Forelimb muscle (tissue), 1 donor: ENCODE data around the gene IBA57. TPM values are rescaled to one million over a fixed set of nuclear protein-coding genes. Genes with fewer than 3 reads are reported as not detected.

Experiments used
- DNase-seq: peaks from one replicate; pipeline ENCODE4 v3.0.0-alpha.2; 2013; ENCODE audit warnings: low read depth
- polyA plus RNA-seq: library from polyadenylated mRNA; unstranded; fragments of 120-200 nt; gene quantifications from one replicate; pipeline ENCODE4 v1.2.1, GENCODE V29; 2013; ENCODE audit not compliant: insufficient read length

IBA57 gene
- polyA plus RNA-seq, 1 donor: 4.4 TPM

DNA sequence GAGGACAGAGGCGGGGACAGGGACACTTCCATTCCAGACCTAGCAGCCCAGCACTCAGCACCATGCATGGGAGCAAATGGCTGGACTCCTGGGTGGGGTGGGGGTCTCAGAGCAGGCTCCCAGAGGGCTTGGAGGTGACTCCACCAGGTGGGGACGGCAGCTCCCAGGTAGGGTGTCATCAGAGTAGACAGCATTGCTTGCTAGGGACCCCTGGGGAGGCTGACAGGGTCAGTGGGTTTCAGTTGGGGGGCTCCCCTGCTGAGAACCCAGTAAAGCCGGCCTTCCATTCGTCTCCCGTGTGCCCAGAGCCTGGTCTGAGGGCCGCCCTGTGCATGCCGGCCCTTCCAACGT, 20.6 kb upstream of the IBA57 start:
- DNase-seq: no peak

DNA sequence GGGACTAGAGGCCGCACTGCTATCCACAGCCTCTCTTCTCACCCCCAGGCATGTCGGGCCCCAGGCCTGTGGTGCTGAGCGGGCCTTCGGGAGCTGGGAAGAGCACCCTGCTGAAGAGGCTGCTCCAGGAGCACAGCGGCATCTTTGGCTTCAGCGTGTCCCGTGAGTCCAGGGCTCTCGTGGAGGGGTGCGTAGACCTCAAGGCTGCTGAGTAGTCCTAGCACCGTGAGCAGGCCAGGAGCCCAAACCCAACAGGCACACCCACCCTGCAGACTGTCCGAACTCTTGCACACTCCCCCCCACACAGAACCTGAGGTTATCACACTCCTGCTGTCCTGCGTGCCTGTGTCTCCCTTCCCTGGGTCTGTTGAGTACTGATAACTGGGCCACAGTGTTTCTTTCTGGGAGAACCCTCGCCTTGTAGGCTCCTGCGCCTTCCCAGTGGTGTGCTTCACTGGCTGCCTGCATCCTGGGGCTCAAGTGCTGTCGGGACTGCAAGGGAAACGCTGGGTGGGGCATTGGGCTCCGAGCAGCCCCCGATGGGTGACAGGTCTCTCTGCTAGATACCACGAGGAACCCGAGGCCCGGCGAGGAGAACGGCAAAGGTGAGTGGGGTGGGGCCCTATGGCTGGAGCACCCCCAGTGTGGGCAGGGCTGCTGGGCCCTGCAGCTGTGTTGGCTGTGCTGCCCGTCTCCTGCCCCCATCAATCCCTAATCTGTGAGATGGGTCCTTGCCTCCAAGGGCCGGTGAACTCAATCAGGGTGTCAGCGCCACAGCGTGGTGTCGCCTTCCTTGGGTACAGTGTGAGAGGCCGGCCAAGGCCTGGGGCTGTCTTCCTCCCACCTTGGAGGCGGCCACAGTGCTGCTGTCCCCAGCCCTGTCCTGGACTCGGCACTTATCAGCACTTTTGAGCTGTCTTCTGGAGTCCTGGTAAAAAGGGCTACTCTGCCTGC, 19.9 kb upstream of the IBA57 start:
- DNase-seq: no peak

DNA sequence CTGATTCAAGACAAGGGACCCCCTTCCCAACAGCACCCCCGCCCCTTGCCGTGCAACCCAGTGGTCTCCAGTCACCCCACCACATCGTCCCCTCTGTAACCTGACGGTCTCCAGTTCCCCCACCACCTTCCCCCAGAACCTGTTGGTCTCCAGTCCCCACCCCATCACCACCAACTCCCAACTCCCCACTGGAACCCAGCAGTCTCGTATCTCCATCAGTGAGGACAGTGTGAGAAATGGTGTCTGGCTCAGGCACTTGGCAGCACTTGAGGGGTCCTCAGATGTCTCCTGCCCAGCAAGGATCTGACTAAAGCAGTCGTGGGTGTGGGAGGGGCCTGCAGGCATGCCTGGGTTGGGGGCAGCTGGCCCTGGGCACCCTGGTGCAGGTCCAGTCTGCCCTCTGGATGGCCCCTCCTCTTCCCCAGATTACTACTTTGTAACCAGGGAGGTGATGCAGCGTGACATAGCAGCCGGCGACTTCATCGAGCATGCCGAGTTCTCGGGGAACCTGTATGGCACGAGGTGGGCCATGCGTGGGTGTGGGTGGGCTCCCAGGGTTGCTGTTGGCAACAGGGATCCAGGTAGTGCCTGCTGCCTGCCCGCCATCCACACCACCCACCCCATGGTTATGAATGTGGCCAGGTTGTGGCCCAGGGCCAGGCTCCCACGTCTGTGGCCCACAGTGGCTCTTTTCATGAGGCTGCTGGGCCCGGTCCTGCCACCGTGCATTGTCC, 19.0 kb upstream of the IBA57 start:
- no peak for DNase-seq

DNA sequence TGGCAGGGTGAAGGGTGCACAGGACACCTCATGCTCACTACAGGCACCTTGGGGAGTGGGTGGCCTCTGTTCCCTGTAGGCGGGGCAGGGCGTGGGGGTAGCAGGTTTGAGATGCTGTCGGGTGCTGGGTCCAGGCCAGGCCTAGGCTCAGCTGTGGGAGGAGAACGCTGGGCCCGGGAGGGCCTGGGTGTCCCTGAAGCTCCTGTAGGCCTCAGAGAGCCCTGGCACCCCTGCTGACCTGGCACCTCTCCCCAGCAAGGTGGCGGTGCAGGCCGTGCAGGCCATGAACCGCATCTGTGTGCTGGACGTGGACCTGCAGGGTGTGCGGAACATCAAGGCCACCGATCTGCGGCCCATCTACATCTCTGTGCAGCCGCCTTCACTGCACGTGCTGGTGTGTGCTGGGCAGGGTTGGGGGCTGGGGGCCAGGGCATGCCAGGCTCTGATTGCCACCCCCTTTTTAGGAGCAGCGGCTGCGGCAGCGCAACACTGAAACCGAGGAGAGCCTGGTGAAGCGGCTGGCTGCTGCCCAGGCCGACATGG, 18.4 kb upstream of the IBA57 start:
- DNase-seq: no peak

DNA sequence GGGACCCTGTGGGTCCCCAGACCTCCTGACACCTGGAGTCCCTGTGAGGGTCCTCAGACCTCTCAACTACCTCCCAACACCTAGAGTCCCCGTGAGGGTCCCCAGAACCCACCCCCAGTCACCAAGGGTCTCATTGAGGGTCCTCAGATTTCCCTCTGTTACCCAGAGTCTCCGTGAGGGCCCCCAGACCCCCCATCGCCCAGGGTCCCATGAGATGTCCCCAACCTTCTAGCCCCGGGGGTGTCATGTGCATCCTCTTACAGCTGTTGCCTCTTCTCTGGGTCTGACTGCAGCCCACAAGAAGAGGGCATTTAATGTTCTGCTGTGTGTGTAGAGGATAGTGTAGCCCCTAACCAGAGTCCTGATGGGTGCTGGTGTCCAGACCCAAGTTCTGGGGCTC, 17.8 kb upstream of the IBA57 start:
- no peak for DNase-seq

DNA sequence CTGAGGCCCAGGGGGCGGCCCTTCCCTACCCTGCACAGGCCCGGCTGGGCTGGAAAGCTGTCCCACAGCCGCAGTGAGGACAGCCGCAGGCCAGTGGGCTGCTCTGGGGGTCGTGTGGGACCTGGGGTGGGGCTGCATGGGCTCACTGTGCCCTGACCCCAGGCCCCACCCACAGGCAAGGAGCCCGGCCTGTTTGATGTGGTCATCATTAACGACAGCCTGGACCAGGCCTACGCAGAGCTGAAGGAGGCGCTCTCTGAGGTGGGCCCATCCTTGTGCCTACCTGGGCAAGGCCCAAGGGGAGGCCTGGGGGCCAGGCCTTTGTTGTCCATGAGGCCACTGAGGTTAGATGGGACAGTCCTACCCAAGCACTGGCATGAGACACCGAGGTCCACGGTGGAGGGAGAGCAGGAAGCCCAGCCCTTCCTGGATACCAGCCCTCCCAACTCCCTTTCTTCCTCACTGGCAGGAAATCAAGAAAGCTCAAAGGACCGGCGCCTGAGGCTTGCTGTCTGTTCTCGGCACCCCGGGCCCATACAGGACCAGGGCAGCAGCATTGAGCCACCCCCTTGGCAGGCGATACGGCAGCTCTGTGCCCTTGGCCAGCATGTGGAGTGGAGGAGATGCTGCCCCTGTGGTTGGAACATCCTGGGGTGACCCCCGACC, 17.3 kb upstream of the IBA57 start:
- DNase-seq: no peak

DNA sequence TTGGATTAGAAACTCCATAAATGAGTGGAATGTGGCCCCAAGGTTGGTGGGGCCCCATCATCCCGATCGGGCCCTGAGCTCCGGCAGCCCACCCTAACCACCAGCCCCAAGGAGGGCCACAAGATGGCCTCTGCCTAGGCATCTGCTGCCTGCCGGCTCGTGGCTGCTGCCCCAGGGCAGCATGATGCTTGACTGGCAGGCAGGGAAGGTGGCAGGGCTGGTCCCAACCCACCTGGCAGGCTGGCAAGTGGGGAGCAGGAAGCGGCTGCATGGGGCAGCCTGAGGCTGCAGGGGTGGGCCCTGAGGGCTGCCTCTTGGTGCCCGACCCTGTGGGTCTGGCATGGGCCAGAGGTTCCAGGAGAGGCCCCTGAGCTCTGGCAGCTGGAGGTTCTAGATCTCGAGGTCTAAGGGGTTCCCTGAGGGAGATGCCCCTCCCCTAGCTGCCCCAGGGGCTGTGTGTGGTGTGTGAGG, 16.6 kb upstream of the IBA57 start:
- DNase-seq: no peak

DNA sequence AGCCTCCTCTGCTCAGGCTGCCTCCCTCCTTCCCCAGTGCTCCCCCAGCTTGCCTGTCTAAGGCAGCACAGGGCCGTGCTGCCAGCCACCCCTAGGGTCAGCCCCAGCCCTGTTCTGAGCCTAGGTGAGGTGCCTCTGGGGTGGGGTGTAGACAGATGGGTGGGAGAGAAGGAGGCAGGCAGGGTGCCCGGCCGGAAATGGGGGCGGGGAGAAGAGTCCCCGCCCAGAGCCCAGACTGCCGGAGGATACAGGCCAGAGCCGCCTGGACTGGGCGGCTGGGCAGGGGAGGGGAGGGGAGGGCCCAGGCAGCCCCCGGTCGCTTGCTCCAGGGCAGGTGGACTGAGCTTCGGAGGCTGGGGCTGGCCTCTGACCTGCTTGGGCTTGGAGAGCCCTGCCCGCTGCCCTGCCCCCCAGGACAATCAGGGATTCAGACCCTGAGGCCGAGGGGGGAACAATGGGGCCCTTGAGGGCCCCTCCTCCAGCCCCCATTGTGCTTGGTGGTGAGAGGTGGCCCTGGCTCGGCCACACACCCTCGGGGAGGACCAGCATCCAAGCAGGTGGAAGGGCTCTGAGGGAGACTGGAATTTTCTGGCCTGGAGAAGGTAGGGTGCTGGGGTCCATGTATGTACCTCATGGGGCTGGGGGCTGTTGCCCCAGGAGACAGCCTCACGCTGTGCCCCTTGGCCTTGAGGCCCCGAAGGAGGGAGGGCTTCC, 16.0 kb upstream of the IBA57 start, which contains the start of gene GJC2:
Gene GJC2, plus strand, starts transcription at position 525 of the 714 bp plus-strand sequence. CDS start 7,829 bp downstream, outside the sequence.
- DNase-seq: no peak

DNA sequence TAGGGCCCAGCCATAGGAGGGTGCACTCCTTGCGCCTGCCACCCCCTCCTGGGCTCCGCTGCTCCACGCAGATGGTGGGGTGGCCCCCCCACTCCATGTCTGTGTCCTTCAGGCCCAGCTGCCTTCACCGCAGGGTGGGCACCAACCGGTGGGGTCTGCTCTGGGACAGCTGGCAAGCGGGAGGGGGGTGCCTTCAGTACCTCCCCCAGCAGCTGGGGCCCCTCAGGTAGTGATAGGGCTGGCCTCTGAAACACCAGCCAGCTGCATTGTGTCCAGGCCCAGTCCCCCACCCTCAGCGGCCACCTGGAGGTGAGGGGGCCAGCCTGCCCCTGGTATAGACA, 15.5 kb upstream of the IBA57 start:
- no peak for DNase-seq

DNA sequence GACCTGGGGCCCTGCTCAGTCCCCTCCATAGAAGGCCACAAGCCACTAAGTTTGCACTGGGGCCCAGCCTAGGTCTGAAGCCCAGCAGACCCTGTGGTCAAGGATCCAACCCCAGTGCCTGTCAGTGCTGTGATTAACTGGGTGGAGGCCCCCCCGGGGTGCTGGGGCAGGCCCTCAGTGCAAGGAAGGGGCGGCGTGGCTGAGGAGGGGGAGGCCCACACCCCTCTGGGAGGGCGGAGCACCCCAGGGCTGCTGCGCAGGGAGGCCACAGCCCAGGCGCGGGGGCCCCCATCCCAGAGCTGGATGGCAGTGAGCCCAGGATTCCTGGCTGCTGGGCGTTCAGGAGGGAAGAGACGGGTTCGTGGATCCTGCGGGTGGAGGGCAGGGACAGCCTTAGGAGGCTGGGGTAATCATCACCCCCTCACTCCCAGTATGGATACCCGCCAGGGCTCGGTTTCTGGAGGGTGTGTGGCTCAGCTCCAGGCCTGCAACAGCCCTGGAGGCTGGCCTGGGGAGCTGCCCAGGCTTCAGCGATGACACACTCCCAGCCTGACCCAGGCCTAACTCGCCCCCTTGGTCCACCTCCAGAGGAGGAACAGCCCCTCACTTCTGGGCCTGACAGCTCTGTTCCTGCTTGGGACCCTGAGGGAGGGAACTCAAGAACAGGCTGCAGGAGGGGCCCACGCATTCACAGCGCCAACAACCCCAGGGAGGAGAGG, 15.0 kb upstream of the IBA57 start:
- DNase-seq: no peak

DNA sequence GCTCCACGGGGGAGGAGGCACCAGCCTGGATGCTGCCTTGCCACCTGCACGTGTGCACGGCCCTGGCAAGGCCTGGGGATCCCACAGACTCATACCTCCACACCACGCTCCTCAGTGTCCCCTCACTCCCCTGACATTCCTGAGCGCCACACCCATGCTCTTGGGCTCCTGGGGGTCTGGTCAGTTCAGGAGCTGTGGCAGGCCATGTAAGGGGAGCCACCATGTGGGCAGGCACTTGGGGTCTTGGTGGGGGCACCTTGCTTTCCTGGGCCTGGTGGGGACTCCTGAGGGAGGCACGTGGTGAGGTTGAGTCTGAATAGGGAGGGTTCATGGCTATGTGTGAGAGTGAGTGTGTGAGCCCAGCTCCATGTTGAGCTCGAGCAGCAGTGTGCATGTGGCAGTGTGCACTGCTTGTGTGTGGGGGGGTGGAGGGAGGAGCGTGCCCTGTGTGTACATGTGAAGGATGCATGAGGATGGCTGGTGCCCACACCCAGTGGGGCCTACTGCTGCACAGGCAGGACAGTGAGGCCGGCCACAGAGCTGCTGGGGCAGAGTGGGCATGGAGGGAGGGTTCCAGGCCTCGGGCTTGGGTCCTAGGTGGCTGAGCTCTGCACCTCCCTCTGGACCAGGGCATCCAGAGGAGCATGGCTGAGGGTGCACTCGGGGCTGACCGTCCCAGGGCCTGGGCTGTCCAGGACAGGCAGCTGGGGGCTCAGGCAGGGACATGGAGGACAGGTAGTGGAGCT, 14.3 kb upstream of the IBA57 start:
- no peak for DNase-seq

DNA sequence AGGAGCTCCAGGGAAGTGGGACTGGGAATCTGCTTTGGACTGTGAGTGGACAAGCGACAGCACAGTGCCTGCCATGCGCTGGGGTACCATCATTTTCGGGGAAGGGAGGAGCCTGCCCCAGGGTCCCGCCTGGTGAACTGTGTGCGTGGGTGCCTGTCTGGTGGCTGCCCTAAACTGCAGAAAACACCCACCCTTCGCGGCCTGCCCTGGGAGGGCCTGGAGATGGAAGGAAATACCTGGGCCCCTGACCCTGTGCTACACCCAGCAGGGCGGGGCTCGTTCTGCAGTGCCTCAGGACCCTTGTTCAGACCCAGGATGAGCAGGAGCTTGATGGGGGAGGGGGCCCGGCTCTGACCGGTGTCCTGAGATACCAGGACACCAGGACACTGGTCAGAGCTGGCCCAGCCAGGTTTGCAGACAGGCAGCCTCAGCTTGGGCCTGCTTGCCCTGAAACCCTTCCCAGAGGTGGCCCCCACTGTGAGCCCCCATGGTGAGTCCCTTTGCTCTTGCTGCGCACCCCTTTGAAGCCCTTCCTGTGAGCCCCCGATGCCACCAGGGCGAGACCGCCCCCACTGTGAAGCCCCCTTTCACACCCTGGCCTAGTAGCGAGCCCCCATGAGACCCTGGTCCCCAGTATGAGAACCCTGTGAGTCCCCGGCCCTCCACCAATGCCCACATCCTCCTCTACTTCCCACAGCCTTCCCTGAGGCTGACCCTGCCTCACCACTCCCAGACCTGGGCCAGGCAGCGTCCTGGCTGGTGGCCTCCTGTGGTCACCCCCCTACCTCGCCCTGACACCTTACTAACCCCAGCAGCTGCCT, 13.3 kb upstream of the IBA57 start:
- DNase-seq: no peak

DNA sequence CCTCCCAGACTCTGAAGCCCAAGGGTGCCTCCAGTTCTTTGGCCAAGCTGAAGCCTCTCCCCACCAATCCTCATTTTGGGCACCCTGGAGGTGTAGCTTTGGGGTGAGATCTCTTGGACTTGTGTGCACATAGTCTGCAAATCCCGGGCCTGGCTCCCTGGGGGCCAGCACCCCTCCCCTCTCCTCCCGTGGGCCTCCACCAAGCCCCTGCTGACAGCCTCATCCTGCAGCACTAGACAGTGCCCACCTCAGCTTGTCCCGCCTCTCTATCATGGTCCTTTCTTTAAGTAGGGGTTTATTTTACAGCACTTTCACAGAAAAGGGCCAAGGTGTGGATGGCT, 12.7 kb upstream of the IBA57 start:
- DNase-seq: no peak

DNA sequence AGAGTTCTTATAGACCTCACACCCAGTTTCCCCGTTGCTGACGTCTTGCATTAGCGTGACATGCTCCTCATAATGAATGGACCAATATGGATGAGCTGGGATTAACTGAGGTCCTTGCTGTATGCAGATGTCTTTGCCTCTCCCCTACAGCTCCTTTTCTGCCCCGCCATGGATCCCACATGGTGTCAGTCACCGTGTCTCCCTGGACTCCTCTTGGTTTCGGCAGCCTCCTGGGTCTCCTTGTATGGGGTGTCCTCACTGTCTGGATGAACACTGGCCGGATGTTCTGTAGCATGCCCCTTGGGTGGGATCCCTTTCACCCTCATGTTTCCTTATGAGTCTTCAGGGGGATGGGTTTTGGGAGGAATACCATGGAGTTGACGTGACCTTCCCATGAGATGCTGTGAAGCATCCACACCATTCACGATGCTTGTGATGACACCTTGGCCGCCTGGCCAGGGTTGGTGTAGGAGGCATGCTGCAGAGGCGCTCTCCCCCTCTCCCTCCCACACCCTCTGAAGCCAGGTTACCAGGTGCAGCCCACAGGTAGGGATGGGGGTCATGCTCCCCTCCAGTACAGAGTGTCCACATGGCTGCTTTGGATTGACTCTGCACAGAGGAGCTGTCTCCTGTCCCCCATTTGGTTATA, 11.5 kb upstream of the IBA57 start:
- DNase-seq: no peak

DNA sequence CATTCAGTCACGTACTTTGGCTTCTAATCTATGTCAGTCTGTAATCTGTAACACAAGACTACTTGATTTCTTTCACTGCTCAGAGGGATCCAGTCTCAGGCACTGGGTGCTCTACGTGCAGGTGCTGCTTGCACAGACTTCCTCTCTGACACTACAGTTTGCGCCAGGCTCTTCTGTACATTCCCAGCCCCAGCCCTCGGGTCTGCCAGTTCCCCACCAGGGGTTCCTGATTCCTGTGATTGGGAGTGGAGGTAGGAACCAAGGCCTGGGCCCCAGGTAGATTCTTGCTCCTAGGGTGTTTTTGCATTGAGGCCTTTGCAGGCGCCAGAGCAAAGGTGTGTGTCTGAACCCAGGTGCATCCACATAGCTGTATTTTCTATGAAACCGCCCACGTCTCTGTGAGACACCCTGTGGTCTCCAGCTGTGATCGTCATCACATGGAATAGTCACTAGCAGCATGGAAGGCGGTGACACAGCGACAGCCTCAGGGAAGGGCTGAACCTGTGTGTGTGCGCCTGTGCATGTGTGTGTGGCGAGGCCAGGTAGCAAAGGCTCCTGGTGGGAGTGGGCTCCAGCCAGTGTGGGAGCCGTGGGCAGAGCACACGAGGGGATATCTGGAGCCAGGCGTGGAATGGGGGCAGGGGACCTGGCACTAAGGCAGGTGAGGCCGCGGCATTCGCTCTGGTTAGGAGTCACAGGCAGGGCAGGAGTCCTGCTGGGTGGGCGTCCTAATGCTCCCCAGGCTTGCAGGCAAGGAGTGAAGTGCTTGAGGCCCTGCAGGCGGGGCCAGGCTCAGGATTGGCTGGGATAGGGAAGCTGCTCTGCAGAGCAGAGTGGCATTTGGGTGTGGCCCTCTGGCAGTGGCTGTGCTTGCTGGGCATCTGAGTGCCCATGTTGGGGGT, 10.7 kb upstream of the IBA57 start:
- DNase-seq: no peak

DNA sequence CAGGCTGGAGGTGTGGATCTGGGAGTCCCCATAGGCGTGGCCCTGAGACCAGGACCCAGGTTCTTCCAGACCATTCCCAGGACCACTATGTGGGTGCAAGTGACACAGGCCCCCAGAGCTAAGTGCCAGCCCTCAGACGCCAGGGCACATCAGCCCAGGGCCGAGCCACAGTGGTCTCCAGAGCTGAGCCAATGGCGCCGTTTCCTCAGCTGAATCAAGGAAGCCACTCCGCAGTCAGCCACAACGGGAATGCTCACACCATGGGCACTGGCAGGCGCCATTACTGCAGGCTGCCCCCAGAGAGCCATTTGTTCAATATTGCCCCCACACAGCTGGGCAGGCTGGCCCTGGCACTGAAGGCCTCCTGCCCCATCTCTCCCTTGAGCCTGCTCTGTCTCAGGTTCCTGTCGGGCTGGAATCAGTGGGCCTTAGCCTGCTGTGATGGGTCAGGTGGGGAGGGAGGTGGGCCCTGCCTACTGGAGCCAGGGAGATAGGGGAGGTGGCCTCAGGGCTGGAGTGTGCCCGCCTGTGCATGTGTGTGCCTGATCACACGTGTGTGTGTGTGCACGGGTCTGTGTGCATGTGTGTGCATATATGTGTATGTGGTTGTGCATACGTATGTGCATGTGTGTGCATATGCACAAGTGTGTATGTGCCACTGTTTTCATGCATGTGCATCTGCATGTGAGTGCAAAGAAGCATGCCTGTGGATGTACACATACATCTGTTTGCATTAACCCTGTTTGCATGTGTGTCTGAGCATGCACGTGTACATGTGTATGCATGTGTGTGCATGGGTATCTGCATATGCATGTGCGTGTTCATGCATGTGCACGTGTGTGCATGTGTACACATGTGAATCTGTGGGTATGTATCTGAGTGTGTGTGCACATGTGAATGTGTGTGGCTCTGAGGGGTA, 9.7 kb upstream of the IBA57 start:
- DNase-seq: no peak

DNA sequence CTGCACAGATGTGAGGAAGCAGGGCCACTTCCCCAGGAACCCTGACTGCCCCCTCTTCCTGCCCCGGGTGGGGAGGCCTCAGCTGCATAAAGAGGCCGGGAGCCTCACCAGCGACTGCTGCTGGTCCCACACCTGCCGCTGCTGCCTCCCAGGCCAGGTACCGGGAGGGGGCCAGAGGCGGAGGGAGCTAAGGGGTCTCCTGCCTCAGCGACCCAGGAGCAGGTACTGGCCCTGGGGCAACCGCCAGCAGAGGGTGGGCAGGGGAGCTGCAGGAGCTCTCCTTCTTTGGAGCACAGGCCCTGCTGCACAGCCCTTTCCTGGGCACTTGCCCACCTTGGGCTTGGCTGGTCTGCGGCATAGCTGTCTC, 9.1 kb upstream of the IBA57 start:
- no peak for DNase-seq
